HG03342 (cell line): ENCODE data around the gene LRMDA.

Experiments used
- ATAC-seq: cut with Tn5 transposase; IDR thresholded peaks from one replicate; pipeline ENCODE4 v1.9.1; 2021; ENCODE audit warnings: mild to moderate bottlenecking, moderate library complexity; ENCODE audit not compliant: unreplicated experiment

Gene LRMDA

DNA sequence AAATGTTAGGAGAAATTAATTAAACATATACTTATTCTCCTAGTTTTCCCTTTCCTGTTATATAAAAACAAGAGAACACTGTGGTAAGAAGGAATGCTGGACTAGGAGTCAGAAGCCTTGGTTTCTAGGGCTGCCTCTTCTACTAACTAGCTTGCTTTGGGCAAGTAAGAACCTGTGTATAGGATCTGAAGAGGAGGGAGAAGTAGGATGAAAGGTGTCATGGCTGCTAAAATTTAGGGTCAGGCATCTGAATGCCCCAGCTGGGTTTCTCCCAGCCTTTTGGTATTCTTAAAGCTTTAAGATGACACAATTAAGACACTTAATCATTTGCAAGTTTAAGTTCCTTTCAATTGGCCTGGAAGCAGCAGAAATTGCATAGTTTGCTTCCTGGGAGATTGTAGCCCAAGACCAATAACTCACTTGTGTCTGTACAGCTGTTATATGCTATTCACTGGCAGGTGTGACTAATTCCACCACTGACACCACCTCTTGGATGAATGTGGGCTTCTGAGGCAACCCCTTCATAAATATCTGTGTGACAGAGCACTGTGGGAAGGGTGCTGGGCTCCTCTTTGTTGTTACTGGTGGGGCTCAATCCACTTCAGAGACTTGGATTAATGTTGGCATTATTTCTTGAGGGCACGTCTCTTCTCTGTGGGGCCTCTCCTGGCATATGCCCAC lies 137.2 kb downstream of the LRMDA start:
- no peak for ATAC-seq

DNA sequence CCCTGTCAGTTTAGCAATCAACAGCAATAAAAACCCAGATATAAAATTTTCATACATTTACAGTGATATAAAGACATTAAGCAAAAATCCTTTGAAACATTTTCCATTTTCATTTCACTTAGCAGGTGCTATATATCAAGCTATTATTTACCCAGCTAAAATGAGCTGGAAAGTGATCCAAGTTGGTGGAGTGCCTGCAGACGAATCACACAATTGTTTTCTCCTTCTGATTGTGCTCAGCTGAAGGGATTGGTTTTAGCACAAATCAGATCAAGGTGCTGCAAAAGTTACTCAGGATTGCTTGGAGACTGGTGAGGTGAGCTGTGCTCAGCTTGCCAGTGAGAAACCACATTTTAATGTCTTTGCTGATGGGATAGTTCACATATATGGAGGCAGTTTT lies 138.1 kb downstream of the LRMDA start:
- ATAC-seq: no peak

DNA sequence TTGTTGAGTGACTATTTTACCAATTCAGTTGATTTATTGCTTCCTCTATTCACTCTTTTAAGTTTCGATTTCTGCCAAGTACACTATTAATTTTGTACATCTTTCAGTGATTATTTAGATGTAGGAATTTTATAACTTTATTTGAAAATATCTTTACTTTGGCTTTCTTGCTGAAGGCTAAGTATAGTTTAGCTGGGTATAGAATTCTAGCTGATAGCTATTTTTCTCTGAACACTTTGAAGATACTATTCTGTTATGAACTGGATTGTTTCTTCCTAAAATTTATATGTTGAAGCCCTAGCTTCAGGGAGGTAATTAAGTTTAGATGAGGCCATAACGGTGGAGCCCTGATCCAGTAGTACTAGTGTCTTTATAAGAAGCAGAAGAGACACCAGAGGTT lies 141.1 kb downstream of the LRMDA start:
- ATAC-seq: no peak

DNA sequence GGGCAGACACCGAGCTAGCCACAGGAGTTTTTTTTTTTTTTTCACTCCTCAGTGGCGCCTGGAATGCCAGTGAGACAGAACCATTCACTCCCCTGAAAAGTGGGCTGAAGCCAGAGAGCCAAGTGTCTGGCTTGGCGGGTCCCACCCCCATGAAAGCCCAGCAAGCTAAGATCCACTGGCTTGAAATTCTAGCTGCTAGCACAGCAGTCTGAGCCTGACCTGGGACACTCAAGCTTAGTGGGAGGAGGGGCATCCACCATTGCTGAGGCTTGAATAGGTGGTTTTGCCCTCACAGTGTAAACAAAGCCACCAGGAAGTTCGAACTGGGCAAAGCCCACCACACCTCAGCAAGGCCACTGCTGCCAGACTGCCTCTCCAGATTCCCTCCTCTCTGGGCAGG lies 144.5 kb downstream of the LRMDA start:
- ATAC-seq: no peak

DNA sequence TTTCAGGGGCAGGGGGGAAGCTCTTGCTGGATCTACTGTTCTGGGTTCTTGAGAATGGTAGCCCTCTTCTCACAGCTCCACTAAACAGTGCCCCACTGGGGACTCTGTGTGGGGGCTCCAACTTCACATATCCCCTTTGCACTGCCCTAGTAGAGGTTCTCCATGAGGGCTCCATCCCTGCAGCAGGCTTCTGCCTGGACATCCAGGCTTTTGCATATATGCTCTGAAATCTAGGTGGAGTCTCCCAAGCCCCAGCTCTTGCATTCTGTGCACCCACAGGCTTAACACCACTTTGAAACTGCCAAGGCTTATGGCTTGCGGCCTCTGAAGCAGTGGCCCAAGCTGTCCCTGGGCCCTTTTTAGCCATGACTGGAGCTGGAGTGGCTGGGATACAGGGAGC lies 150.7 kb downstream of the LRMDA start:
- no peak for ATAC-seq

DNA sequence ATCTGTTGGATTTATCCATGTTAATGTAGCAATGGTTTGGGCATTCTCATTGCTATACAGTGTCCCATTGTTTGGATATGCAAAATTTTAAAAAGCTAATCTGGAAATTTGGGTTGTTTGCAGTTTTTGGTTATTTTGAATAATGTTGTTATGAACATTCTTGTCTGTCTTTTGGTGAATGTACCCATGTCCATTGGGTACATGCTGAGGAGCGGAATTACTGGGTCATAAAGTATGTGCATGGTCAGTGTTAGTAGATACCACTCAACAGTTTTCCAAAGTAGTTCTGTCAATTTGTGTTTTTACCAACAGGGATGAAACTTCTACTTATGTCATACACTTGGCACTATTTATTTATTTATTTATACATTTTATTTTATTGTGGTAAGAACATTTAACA lies 153.9 kb downstream of the LRMDA start:
- ATAC-seq: no peak

DNA sequence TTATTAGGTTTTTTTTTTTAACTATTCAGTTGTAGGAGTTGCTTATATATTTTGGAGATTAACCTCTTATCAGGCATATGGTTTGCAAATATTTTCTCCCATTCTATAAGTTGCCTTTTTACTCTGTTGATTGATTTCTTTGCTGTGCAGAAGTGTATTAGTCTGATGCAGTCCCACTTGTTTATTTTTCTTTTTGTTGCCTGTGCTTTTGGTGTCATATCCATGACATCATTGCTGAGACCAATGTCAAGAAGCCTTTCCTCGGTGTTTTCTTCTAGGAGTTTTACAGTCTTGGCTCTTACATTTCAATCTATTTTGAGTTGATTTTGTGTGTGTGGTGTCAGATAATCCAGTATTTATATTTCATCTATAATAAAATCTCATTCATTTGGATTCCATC lies 155.4 kb downstream of the LRMDA start:
- no peak for ATAC-seq

DNA sequence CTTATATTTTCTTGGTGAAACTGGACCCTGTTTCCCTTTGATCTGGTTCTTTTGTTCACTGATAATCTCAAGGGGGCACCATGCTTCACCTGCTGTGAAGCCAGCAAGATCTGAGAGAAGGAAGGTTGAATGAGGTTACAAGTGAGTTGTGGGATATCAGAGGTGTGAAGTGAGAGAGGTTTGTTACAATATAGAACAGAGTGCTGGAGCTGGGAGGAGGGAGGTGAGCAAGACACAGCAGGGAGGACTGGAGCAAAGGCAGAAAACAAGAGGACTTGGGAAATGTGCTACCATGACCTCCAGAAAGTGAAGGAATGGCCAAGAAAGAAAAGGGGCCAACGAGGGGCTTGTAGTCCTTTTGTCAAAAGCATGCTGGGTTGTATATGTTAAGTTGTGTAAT lies 156.6 kb downstream of the LRMDA start:
- ATAC-seq: no peak

DNA sequence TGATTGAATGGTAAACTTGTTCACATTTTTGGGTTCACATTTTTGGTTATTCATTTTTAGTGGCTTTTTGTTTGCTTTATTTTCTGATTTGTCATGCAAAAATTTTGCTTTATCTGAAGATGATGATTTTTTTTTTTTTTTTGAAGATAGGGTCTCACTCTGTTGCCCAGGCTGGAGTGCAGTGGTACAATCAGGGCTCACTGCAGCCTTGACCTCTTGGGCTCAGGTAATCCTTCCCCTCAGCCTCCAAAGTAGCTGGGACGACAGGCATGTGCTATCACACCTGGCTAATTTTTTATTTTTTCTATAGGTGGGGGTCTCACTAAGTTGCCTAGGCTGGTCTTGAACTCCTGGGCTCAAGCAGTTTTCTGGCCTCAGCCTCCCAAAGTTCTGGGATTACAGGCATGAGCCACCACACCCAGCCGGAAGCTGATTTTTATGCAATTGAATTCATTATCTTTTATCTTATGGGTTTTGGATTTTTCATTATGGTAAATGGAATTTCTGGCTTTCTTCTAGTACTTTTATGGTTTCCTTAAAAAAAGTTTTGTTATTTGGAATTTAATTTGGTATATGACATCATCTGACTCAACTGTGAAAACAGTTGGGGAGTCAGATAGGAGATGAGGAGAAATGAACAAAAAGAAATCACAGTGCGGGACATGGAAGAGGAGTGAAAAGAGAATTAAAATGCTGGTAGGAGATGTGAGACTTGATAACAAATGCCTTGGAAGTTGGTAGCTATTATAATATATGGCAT lies 158.7 kb downstream of the LRMDA start:
- ATAC-seq: no peak

DNA sequence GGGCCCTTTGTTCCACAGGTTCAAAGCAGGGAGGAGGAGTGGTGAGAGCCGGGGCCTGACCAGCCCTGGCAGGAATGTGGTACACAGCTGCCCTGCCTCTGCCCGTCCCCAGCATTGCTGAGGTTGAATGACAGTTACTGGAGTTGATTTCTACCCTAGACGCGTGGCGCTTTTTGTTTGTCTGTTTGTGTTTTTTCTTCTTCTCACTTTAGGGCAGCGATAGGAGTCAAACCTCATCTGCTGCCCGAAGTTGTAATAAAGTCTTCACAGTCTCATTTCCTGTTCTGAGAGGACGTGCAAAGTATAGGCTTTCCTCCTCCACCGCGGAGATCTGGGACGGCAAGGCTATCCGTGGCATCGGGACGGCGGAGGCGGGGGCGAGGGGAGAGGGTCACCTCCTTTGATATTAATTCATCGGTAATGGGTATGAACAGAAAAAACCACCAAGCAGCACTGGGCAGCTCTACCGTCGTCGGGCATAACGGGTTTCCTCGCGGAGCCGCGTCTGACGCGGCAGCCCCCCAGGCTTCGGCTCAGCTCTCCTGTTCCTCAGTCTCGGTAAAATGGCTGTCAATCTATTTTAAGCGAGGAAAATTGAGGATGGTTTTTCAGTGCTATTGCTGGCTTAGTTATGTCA lies 160.8 kb downstream of the LRMDA start:
- no peak for ATAC-seq

DNA sequence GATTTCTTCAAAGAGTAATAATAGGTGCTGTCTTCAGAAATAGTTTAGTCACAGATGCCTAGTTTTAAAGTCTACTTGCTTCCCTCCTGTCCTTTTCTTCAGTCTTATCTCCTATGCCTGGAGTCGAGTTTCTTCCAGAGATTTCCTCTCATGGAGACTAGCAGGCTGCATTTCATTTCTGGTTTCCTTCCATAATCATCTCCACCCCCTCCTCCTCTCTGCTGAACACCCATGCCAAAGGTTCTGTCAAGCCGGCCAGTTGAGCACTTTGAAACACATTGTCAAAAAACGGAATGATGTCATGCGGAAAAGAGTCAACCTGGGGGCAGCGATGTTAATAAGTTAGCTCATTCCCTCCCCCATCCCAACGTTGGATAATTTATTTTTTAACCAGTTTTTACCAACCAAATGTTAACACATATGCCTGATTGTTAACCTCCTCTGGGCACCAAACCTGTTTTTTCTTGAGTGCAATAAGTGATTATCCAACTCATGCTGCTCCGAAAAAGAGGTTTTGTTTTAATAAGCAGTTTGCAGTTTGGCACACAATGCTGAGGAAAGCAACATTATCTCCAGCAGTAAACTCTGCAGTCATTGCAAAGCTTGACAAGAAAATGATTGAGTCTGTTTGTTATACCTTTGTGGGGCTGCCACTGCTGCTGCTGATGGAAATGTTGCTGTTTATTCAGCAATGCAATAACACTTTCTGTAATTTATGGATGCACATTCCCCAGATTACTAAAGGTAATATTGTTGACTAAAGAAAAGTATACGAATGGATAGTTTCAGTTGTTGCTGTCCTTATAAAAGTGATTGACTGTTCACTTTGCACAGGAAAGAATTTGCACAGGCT lies 161.6 kb downstream of the LRMDA start:
- no peak for ATAC-seq

DNA sequence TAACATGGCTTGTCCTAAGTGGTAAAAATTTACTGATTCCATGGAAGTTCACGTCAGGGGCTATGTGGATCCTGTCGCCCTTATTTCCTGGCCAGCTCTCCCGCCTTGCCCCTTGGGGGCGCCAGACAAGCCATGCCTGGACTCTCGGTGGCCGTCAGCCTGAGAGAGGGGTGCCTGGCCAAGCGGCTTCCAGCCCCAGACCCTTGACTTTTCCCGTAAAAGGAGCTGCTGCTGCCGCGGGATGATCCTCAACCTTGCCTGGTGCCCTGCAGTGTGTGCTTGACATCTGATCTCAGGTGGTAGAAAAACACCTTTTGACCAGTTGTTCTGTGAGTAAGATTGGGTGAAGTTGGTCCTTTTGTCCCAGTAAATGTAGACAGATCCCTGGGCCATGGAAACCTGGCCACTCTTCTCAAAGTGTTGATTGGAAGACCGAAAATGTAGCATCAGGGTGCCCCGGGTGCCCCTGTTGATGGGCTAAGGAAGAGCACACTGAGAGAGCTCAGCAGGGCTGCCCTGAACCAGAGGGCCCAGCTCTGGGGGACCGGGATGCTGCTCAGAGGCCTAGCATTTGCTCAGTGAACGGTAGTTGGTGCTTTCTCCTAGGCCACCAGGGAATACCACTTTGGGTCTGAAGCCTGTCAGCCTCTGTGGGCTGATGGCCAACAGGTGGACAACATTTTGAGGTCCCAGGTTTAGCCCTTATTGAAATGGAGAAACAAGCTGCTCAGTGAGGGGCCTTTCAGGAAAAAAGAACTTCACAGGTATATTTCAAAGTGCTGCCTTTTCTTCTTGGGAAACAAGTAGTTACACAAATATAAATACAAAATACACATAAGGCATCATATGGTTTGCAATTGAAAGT lies 162.5 kb downstream of the LRMDA start:
- ATAC-seq: no peak

DNA sequence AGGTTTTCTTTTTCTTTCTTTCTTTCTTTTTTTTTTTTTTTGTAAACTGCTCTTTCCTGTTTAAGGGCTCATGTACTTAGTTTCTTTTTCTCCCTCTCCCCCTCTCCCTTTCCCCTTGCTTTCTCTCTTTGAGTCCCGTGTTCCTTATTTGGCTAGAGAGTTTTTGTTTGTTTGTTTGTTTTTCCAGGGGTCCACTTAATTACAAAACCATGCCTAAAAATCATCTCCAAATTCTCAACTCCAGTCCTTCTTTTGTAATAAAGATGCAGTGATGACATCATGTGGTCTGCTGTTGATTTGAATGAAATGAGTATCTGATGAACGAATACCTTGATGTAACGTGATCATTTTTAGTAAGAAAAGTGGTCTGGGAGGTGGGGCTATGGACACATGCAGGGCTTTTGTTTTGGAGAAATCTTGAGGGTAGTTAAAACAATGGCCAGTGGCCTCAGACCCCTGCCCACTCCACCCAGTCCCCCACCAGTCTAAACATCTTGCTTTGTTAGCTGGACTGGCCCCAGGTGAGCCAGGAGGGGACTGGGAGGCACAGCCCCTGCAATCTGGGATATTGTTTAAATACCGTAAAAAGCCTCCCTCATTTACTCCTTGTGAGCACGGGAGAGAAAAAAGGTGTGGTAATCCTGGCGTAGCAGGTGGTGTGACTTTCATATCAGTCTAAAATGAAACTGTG lies 165.7 kb downstream of the LRMDA start:
- ATAC-seq: no peak

DNA sequence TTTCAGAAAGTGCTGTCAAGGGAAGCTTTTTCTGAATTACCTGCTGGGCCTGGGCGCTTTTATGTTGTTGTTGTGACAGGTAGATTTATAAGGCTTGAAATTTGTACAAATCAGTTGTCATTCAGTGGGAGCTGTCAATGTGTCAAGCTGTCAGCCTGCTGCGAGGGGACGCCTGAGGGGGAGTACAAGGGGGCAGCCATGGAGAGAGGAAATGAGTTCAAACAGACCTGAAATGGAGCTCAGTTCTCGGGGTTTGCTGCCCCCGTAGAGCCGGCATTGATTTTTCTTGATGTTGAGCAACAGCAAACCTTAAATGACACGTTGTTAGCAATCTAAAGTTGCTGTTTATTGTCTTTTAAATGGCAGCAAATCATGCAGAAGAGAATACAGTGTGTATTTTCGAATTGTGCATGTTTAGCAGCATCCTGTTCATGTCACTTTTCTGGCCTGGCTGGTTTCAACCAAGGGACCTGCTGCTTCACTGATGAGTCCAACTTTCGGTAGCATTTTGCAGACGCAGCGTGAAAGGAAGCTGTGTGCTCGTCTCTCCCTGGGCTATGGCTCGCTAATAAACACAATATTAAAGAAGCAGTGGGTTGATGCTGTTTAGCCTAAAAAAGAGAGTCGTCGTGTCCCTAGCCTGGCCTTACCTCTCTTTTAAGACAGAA lies 166.5 kb downstream of the LRMDA start:
- ATAC-seq: no peak

DNA sequence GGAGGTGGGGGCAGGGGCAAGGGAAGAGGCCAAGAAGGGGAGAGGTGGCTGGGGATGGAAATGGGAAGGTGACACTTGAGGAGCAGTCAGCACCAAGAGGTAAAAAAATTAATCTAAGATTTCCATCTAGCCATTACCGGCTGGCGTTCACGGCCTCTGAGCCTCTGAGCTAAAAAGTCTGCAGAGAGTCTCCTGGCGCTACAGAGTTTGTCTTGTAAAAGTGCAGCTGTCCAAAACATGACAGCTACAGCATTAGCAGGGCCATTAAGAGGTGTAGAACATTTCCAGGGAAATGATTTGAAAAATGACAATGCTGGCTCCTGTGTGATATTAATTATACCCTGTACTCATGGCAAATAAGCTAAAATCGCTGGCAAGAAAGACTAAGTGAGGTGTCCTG lies 167.6 kb downstream of the LRMDA start:
- ATAC-seq: no peak

DNA sequence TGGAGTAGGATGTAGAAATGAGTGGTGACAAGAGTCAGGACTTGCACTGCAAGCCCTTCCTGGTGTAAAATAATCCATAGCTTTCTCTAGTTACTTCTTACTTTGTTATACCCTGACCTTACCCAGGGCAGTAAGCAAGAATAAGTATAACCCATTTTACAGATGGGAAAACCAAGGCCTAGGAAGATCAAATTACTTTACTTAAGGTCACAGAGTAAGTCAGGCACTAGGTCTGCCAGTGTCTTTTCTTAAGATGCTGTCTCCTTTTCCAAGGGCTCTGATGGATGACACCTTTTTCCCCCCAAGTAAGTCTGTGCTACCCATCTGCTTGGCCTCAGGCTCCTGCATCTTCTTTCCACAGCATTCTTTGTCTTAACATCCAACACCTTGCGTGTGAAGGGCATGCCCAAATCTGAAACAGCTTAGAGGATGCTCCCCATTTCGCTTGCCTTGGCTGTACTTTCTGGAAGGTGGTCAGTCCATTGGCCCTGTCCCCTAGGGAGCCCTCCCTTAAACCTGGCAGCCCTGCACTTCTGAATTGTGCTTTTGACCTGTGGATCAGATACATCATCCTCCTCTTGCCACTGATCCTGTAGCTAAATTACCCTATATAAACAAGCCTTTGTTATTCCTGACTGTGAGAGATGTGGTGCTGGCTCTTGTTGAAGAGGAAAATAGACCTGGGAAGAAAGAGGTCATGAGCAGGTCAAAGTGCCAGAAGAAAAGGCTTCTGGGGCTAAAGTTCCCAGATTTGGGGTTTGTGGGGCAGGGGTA lies 168.6 kb downstream of the LRMDA start:
- ATAC-seq: no peak

DNA sequence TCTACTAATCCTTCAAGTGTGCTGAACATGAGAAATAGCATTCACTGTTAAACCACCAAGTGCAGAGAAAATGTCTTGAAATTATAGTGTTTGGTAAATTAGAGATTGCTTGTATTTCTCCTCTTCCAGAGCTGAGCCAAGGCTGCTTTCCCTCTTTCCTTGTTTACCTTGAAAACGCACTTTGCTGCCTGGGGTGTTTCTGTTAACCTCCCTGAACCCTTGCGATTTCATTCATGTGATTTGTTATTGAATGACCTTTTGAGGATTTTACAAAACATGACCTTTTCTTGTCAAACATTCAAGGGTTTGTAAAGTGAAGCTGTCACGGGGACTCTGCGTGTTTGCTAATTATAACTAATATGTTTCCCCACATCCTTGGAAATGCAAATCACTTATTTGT lies 169.4 kb downstream of the LRMDA start:
- ATAC-seq: no peak

DNA sequence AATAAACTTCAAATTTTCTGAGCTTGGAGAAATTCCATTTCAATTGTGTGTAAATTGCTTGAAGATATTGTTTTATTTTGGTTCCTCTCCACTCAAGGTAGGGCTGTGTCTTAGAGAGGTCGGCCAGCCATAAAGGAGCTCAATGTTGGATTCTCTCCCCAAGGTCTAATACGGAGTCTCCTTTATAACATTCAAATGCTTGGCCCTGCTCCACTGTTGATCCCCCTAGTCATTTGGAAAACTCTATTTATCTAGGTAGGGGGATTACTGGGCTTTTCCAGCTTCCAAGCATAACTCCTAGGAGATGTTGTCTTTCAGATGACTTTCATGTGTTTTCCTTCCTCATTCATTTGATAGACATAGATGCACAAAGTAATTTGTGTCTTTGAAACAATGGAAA lies 170.9 kb downstream of the LRMDA start:
- no peak for ATAC-seq

DNA sequence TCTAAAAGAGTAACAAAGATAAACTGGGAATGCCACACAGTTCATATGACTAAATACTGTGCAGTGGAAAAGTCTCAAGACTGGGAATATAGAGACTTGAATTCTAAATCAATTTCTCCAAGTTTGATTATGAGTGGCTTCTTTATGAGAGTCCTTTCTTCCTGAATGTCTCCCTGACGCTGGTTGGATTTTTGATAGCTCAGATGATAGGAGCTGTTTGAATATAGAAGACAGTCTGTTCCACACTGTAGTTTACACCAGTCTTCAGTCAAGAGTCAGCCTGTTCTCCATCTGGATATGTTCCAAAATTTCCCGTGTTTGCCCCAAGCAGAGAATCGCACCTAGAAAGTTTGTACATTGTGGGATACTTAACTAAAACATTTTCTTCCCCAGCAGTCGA lies 173.7 kb downstream of the LRMDA start:
- ATAC-seq: no peak
